ENCODE results near the gene CDV3.

DNA sequence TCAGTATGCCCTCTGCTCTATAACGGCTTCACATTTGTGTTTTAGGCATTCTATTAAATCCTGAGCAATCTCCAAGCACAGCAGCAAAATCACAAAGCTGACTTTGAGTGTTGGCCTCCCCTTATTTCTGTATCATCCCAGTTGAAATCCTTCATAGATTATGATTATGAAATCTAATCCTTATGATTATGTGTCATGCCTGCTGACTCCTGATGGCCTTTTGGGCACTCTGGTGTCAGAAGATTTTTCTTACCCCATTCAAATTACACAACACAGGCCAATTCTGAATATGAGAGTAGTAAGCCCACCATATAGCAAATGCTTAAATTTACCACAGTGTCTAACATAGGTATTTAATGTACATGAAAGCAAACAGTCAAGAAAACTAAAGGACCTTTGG is 34.3 kb downstream of the CDV3 start:
- TF ChIP-seq GATA3 (IDR thresholded peaks at IDR 0.05; ENCODE audit: low read depth, low read length) = no peak
- TF ChIP-seq GATA2 (IDR thresholded peaks at IDR 0.05; ENCODE audit: low read depth, low read length) = no peak
